GM18511 (cell line): ENCODE results near the gene NUPR1.
"Not testable (repeated sequence)": the region's sequence is repeated elsewhere in the genome, so short reads cannot be mapped to it uniquely, and the experiment has no call there.

Experiments
- ATAC-seq: cut with Tn5 transposase; IDR thresholded peaks from one replicate; pipeline ENCODE4 v1.9.1; 2021; ENCODE audit warnings: mild to moderate bottlenecking, moderate library complexity; ENCODE audit not compliant: unreplicated experiment

Gene NUPR1

DNA sequence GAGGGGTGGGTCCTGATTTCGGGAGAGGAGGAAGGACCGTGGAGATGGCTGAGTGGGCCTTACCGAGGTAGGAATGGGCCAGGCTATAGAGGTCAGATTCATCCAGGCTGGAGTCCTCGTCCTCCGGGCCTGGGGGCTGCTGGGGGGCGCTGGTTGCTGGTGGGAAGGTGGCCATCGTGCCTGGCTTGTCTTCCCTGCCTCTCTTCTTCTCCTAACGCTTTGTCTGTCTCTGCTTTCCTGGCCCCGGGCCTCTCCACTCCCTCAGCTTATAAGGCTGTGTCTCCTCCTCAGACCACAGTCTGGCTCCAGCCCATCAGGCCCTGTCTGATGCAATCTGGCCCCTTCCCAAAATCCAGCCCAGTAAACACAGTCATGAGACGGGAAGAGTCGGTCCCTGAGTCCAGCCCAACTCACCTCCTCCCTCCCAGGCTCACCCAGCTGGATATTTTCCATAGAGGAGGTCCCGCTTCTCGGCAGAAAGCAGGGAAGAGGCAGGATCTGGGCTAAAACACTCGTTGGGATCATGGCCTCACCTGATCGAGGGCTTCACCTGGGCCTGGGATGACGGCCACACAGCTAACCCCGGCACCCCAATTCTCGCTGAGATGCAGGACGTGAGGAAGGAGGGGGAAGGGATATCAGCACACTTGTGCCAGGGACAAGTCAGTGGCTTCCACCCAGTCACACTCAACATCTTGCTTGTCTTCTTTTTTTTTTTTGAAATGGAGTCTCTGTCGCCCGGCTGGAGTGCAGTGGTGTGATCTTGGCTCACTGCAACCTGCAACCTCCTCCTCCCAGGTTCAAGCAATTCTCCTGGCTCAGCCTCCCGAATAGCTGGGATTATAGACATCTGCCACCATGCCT is at the start of gene NUPR1:
TSS of gene NUPR1 (minus strand) at position 242 of the 864 bp plus-strand sequence. CDS start at position 175, 67 bp downstream.
- ATAC-seq: no peak

DNA sequence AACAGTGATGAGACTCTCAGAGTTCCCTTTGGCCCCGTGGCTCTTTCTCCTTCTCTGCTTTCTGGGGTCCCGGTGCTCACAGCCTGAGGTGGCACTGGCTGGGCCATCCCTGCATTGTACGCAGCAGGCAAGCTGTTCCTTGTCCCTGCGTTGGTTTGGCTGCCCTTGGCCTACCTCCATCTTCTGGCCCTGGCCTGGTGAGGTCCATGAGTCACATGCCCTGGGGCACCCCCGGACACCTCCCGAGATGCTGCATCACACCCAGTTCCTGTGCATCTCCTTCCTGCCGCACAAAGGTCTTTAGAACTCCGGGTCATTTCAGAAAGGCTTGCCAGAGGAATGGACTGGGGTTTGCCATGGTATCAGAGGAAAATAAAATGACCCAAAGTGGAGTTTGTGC is 48.6 kb upstream of the NUPR1 start:
- no peak for ATAC-seq

- ATAC-seq: no peak
These were observed 47.7 kb upstream of the NUPR1 start for GRCh38 chr16:28586466-28586865.

- ATAC-seq: no peak
These were observed 46.9 kb upstream of the NUPR1 start for GRCh38 chr16:28585674-28586073.

- no peak for ATAC-seq
These were observed 42.0 kb upstream of the NUPR1 start for GRCh38 chr16:28580726-28581315.

DNA sequence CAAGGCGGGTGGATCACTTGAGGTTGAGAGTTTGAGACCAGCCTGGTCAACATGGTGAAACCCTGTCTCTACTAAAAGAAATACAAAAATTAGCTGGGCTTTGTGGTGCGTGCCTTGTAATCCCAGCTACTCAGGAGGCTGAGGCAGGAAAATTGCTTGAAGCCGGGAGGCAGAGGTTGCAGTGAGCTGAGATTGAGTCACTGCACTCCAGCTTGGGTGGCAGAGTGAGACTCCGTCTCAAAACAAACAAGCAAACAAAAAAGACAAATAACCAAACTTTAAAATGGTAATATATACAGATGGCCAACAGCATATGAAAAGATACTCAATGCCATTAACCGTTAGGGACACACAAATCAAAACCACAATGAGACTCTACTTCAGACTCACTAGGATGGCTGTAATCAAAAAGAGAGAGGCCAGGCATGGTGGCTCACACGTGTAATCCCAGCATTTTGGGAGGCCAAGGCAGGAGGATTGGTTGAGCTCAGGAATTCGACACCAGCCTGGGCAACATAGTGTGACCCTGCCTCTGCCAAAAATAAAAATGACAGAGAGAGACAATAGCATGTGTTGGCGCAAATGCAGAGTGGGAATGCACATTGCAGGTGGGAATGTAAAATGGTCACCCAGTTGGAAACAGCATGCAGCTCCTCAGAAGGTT is 36.8 kb upstream of the NUPR1 start:
- no peak for ATAC-seq

DNA sequence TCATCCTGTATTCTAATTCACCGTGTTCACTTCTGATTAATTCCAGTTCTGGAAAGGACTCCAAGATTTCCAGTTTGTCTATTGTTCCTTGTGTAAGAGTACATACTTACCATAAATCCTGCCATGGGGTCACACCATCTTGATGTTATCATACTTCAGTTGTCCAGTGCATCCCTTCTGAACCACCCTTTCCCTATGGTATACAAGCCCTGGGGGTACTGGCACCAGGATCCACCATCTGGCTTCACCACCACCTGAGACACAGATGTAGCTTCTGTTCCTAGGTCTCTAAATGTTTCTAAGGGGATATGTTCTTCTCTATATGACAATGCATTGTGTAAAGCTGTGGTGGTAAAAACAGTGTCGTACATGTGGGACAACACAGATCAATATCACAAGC is 36.2 kb upstream of the NUPR1 start:
- no peak for ATAC-seq

GRCh38 chr16:28573738-28574718 is 35.3 kb upstream of the NUPR1 start:
- ATAC-seq: no peak

GRCh38 chr16:28572696-28573510 is 34.1 kb upstream of the NUPR1 start:
- ATAC-seq: no peak

DNA sequence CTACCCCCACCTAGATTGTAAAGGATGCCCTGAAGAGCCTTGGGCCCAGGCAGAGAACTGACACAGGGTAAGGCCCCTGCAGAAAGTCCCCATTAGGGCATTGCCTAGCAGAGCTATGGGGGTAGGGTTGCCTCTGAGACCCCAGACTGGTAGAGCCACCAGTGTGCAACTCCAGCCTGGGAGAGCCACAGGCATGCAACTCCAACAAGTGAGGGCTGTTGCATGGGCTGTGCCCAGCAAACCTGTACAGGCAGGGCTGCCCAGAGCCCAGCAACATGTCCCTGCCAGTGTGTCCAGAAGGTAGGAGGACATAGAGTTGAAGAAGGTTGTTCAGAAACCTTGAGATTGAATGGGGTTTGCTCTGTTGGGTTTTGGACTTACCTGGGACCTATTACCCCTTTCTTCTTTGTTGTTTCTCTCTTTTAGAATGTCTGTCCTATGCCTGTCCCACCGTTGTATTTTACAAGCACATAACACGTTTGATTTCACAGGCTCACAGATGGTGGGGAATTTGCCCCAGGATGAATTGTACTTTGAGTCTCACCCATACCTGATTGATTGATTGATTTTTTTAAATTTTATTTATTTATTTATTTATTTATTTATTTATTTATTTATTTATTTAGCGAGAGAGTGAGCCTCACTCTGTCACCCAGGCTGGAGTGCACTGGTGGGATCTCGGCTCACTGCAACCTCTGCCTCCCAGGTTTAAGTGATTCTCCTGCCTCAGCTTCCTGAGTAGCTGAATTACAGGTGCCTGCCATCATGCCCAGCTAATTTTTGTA is 31.4 kb upstream of the NUPR1 start:
- no peak for ATAC-seq

GRCh38 chr16:28569021-28569420 is 30.2 kb upstream of the NUPR1 start:
- ATAC-seq: no peak

DNA sequence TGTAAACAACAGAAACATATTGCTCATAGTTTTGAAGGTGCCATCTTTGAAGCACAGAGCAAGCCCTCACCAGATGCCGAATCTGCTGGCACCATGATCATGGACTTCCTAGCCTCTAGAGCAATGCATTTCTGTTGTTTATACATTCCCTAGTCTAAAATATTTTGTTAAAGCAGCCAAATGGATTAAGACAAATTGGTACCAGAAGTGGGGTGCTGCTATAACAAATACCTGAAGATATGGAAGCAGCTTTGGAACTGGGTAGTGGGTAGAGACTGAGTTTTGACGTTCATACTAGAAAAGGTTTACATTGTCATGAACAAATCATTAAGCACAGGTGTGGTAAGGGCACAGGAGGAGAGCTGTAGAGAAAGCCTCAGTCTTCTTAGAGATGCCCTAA is 28.5 kb upstream of the NUPR1 start:
- no peak for ATAC-seq

- not testable (repeated sequence) for ATAC-seq
These were observed 27.6 kb upstream of the NUPR1 start for GRCh38 chr16:28566233-28566925.

DNA sequence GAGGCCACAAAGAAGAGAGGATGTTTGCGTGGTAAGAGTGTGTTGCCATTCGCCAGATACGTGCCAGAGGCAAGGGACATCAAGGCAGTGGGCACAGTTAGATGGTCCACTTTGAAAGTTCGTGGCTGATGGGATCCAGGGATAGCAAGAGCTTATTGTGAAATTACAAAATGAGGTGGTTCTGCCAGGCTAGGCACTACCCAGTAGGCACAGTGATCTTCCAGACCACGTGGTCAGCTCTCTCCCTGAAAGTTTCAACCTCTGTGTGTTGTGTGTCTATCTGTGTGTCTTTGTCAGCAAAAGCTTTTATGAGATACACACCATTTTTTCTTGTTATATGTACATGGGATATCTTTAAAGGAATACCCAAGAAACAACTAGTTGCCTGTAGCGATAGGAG is 24.4 kb upstream of the NUPR1 start:
- no peak for ATAC-seq

DNA sequence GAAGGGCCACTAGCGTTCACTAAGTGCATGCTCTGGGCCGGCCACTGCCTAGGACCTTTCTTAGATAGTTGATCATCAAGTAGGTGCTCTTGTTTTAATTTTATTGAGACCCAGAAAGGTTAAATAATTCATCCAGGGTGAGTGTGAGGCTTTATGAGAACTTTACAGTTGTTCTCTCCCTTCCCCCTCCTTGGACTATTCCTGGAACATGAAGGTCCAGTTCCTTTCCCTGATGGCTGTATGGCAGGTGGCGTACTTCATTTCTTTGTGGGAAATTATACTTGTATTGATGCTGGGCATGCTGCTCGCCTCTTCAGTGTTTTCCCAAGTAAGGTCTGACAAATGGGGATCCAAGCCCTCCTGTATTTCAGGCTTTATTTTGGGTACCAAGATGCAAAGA is 23.4 kb upstream of the NUPR1 start:
- ATAC-seq: no peak

DNA sequence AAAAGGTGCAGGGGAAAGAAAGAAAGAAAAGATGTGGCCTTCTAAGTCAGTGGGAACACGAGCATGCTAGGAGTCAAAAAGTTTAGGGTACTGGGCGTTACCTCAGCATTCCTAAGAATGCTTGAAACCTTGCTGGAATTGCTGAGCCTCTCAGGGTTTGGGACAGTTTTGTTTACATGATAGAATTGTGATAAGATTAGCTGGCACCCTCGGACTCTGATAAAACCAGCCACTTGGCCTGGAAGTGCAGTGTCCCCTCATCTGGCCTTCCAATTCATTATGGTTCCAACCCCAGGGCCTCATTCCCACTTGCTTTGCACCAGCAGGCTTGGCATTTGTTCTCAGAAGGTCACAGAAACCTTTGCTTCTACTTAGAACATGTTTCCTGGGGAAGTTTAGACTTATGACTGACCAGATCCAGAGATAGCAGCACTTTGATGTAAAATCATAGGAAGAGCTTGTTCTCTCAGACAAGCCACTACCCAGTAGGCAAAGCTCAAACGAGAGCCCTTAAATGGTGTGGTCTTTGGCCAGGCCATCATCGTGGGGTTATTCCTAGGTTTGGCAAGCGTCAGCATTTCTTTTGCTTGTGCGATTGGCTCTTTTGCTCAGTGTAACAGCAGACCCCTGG is 22.9 kb upstream of the NUPR1 start:
- no peak for ATAC-seq

- ATAC-seq: no peak
These were observed 19.7 kb upstream of the NUPR1 start for GRCh38 chr16:28558456-28558855.

DNA sequence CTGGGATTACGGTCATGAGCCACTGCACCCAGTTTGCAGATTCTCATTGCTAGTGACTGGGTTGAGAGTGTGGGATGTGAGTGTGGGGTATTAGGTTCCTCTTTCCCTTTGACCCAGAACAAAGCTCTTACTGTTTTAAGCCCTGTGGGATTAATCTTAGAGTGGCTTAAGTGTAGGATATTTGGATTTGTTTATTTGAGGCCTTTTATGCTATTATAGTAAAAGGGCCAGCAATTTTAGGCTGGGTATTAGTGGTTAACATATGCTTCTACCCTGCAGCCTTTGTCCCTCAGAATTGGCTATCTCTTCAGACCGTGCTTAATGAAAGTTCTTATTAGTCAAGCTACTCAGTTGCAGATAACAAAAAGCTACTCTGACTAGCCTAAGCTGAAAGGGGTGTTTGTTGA is 18.1 kb upstream of the NUPR1 start:
- ATAC-seq: no peak
